ENCODE measurements around the gene DDX27. TPM values are rescaled to one million over a fixed set of nuclear protein-coding genes. Genes with fewer than 3 reads are reported as not detected.

The DDX27 gene
- total and polyA plus RNA-seq, 2 of the 8 experiments (the other 6 are each of a cell fraction or from before 2014, with no cell fraction given): 42.7 to 51.0 TPM

- Histone ChIP-seq H3K18ac (ENCODE audit: extremely low read depth, low read length) (no peak overlapping the region), H2BK15ac (ENCODE audit: low read length) (no peak overlapping the region), H2BK5ac (ENCODE audit: low read depth, low read length) (no peak overlapping the region), H4K8ac (ENCODE audit: extremely low read depth, insufficient read depth, low read length) (no peak overlapping the region), H3K56ac (replicated peaks; ENCODE audit: insufficient read length, low read depth, low read length) (no peak overlapping the region), H3K23ac (ENCODE audit: insufficient read length) (no peak overlapping the region), H3K9ac (replicated peaks in 1 of 4; ENCODE audit: extremely low read depth in 1 of 4, low read depth in 3 of 4, low read length in 3 of 4) (no peak overlapping the region), H3K4ac (replicated peaks; ENCODE audit: insufficient read length, low read depth, low read length) (no peak overlapping the region), H4K20me1 (replicated peaks in 1 of 2; ENCODE audit: control insufficient read depth in 1 of 2, insufficient read depth in 2 of 2, low read length in 2 of 2) (no peaks in the 10 kb centered on the region), H3K79me1 (ENCODE audit: low read depth, low read length) (no peaks in the 10 kb centered on the region), H3K4me3 (ENCODE audit: extremely low read depth in 1 of 4, insufficient read depth in 2 of 4, low read depth in 3 of 4, low read length in 4 of 4) (no peak overlapping the region), H2BK120ac (replicated peaks; ENCODE audit: low read depth, low read length) (no peak overlapping the region), H3K14ac (ENCODE audit: insufficient read length) (no peak overlapping the region), H2AK5ac (ENCODE audit: low read depth, low read length) (no peak overlapping the region), H3K36me3 (ENCODE audit: control insufficient read depth in 2 of 4, insufficient read depth in 4 of 4, low read length in 3 of 4) (no peaks in the 10 kb centered on the region), H3K79me2 (ENCODE audit: control insufficient read depth in 1 of 2, insufficient read depth in 2 of 2, low read length in 2 of 2) (no peaks in the 10 kb centered on the region), H3K27me3 (replicated peaks in 1 of 4; ENCODE audit: control insufficient read depth in 3 of 4, extremely low read depth in 1 of 4, insufficient read depth in 3 of 4, low read length in 3 of 4) (no peaks in the 10 kb centered on the region), H3K27ac (ENCODE audit: low read depth, low read length) (no peak overlapping the region), H3K9me3 (ENCODE audit: insufficient read depth in 2 of 2, low read depth in 1 of 2, low read length in 1 of 2) (no peaks in the 10 kb centered on the region), H2AFZ (ENCODE audit: low read length) (no peak overlapping the region), H4K91ac (replicated peaks; ENCODE audit: insufficient read length, low read length) (no peak overlapping the region), H3K4me2 (ENCODE audit: insufficient read depth in 1 of 2, low read depth in 2 of 2, low read length in 2 of 2) (no peak overlapping the region), H2BK20ac (ENCODE audit: low read length) (no peak overlapping the region), H2BK12ac (ENCODE audit: low read depth, low read length) (no peak overlapping the region), H3K4me1 (replicated peaks in 1 of 4; ENCODE audit: control insufficient read depth in 3 of 4, insufficient read depth in 4 of 4, low read length in 3 of 4) (no peaks in the 10 kb centered on the region), H4K5ac (ENCODE audit: insufficient read length, low read depth, low read length) (no peak overlapping the region), H3K23me2 (ENCODE audit: low read depth, low read length) (no peaks in the 10 kb centered on the region)
- TF ChIP-seq SP1 (IDR thresholded peaks at IDR 0.05; ENCODE audit: low read depth, low read length) (no peak), HDAC6 (IDR thresholded peaks at IDR 0.05; ENCODE audit: low read depth, low read length) (no peak), CHD2 (IDR thresholded peaks at IDR 0.05; ENCODE audit: low read length) (no peak), ATF2 (IDR thresholded peaks at IDR 0.05; ENCODE audit: low read length) (no peak), ASH2L (IDR thresholded peaks at IDR 0.05; ENCODE audit: low read length) (no peak)
- ChIA-PET CTCF (ENCODE audit: partially characterized antibody) (interaction anchor here (2.4 to 7.1 kb wide), 2 partner anchors 13 to 71 kb away, joined by 10 to 52 read pairs; no protein-coding TSS in a partner anchor), POLR2A (ENCODE audit: partially characterized antibody) (interaction anchor here (1.2 kb wide), 1 partner anchor 7 kb away, joined by 3 read pairs; no protein-coding TSS in a partner anchor)
- WGBS, 2 experiments (ENCODE audit: extremely low coverage in 1 of 2, insufficient coverage in 1 of 2, insufficient read length in 1 of 2, insufficient replicate concordance in 2 of 2, low coverage in 1 of 2, low lambda C conversion rate in 2 of 2, missing lambda C conversion rate in 1 of 2): 60% methylated on average over 9 of the region's 9 CpGs; no CpG with 5 or more reads in 1 of the 2 experiments
- DNase-seq (ENCODE audit: low read depth in 1 of 2, low spot score in 2 of 2) (no peak), FAIRE-seq (no peak)
Observed at GRCh38 chr20:49203746-49204145, 15.5 kb upstream of the DDX27 start.

All from H1 (cell line).